GM23338 (cell line): ENCODE measurements around the gene CLSTN2. TPM values are rescaled to one million over a fixed set of nuclear protein-coding genes. Genes with fewer than 3 reads are reported as not detected.

Source experiments
- ATAC-seq: fragments of 200-7000 bp; cut with Tn5 transposase; 3 replicates; pipeline ENCODE4 v1.9.1; 2020
- DNase-seq: peaks from one replicate; pipeline ENCODE4 v3.0.0-alpha.2; 2015; ENCODE audit warnings: low spot score
- H2AFZ ChIP-seq: fragments of 200-600 bp; sonication (generic); 2 replicates; pipeline ENCODE4 v1.8.0; 2016; ENCODE audit warnings: antibody characterized with exemption, mild to moderate bottlenecking, moderate library complexity
- H3F3A ChIP-seq: fragments of 200-600 bp; sonication (generic); replicated peaks from 2 replicates; pipeline ENCODE4 v1.8.0; 2017; ENCODE audit warnings: antibody characterized with exemption, mixed run types, low read depth
- H3K27ac ChIP-seq: fragments of 200-600 bp; sonication (generic); 2 replicates; pipeline ENCODE4 v1.6.1; 2016; ENCODE audit warnings: low read depth
- H3K27me3 ChIP-seq: fragments of 200-600 bp; sonication (generic); 2 replicates; pipeline ENCODE4 v1.8.0; 2016; ENCODE audit warnings: mild to moderate bottlenecking, mixed run types, moderate library complexity; ENCODE audit not compliant: insufficient read depth
- H3K36me3 ChIP-seq: fragments of 200-600 bp; sonication (generic); 2 replicates; pipeline ENCODE4 v1.8.0; 2016; ENCODE audit warnings: mild to moderate bottlenecking; ENCODE audit not compliant: insufficient read depth
- H3K4me1 ChIP-seq: fragments of 200-600 bp; sonication (generic); 2 replicates; pipeline ENCODE4 v1.8.0; 2016; ENCODE audit warnings: mild to moderate bottlenecking, moderate library complexity; ENCODE audit not compliant: insufficient read depth
- H3K4me2 ChIP-seq: fragments of 200-600 bp; sonication (generic); 2 replicates; pipeline ENCODE4 v1.7.1; 2017; ENCODE audit warnings: mixed run types
- H3K4me3 ChIP-seq: fragments of 200-600 bp; sonication (generic); 2 replicates; pipeline ENCODE4 v1.6.1; 2016; ENCODE audit warnings: mixed run types
- H3K79me2 ChIP-seq: fragments of 200-600 bp; sonication (generic); replicated peaks from 2 replicates; pipeline ENCODE4 v1.8.0; 2017; ENCODE audit warnings: mild to moderate bottlenecking; ENCODE audit not compliant: insufficient read depth
- H3K9me2 ChIP-seq: fragments of 200-600 bp; sonication (generic); 2 replicates; pipeline ENCODE4 v1.8.0; 2017; ENCODE audit not compliant: insufficient read depth
- H4K20me1 ChIP-seq: fragments of 200-600 bp; sonication (generic); replicated peaks from 2 replicates; pipeline ENCODE4 v1.8.0; 2017; ENCODE audit warnings: mild to moderate bottlenecking; ENCODE audit not compliant: insufficient read depth
- H3K27ac Mint-ChIP-seq: 2 replicates; pipeline ENCODE4 v1.8.0; 2020; ENCODE audit warnings: inconsistent platforms, mild to moderate bottlenecking, moderate library complexity, mixed read lengths
- H3K27me3 Mint-ChIP-seq: 3 replicates; pipeline ENCODE4 v1.8.0; 2022; ENCODE audit warnings: low read depth, mild to moderate bottlenecking, moderate library complexity, mixed read lengths, inconsistent platforms; ENCODE audit not compliant: insufficient read depth, poor library complexity
- H3K36me3 Mint-ChIP-seq: 3 replicates; pipeline ENCODE4 v1.8.0; 2021; ENCODE audit warnings: low read depth, mild to moderate bottlenecking, inconsistent platforms, moderate library complexity, mixed read lengths
- H3K4me1 Mint-ChIP-seq: 3 replicates; pipeline ENCODE4 v1.8.0; 2020; ENCODE audit warnings: mild to moderate bottlenecking, inconsistent platforms, mixed read lengths
- H3K4me3 Mint-ChIP-seq: 3 replicates; pipeline ENCODE4 v1.8.0; 2021; ENCODE audit warnings: moderate library complexity, mild to moderate bottlenecking, inconsistent platforms, mixed read lengths
- H3K9me3 Mint-ChIP-seq: 3 replicates; pipeline ENCODE4 v1.8.0; 2020; ENCODE audit warnings: moderate library complexity, mild to moderate bottlenecking, inconsistent platforms, mixed read lengths
- CREB1 ChIP-seq: fragments of 250-450 bp; sonication (Bioruptor Pico); IDR thresholded peaks from 2 replicates; pipeline ENCODE4 v1.5.0; 2020; ENCODE audit warnings: low read depth, mild to moderate bottlenecking, moderate library complexity
- CTCF ChIP-seq, 2 experiments: fragments of 200-600 bp in 1 of 2; sonication (generic) in 1 of 2; conservative IDR thresholded peaks; 2 replicates each; pipeline versions ENCODE4 v1.5.1 to v1.6.1; 2016 to 2017; ENCODE audit warnings: antibody characterized with exemption in 2 of 2, low read depth in 2 of 2, mild to moderate bottlenecking in 2 of 2, moderate library complexity in 1 of 2
- ETS1 ChIP-seq: IDR thresholded peaks from 2 replicates; pipeline ENCODE4 v1.6.1; 2016; ENCODE audit warnings: antibody characterized with exemption
- NANOG ChIP-seq: IDR thresholded peaks from 2 replicates; pipeline ENCODE4 v1.6.1; 2016; ENCODE audit warnings: antibody characterized with exemption, borderline replicate concordance
- REST ChIP-seq: IDR thresholded peaks from one replicate; pipeline ENCODE4 v1.6.1; 2018; ENCODE audit warnings: antibody characterized with exemption; ENCODE audit not compliant: unreplicated experiment
- ZNF114 ChIP-seq: fragments of 250-450 bp; sonication (Bioruptor Pico); IDR thresholded peaks from 2 replicates; pipeline ENCODE4 v1.5.0; 2020; ENCODE audit warnings: mild to moderate bottlenecking, moderate library complexity
- polyA plus RNA-seq: library from polyadenylated mRNA; unstranded; fragments of >200 nt; fragmentation: Nextera tagmentation; extraction: Ambion mirVana; gene quantifications from 2 replicates; pipeline ENCODE4 v1.2.1, GENCODE V29; 2016
- total RNA-seq: library from RNA; depleted of rRNA; stranded (reverse); fragments of >200 nt; shearing (Covaris generic); gene quantifications from 2 replicates; pipeline ENCODE4 v1.2.3, GENCODE V29; 2014
- TF ChIP-seq, protein P1 (sequence below): fragments of 250-450 bp; sonication (Bioruptor Pico); IDR thresholded peaks from 2 replicates; pipeline ENCODE4 v1.5.0; 2020; ENCODE audit warnings: mild to moderate bottlenecking, moderate library complexity

Gene CLSTN2
- total and polyA plus RNA-seq, 2 experiments from 2014 or later = 0.11 to 0.83 TPM

DNA sequence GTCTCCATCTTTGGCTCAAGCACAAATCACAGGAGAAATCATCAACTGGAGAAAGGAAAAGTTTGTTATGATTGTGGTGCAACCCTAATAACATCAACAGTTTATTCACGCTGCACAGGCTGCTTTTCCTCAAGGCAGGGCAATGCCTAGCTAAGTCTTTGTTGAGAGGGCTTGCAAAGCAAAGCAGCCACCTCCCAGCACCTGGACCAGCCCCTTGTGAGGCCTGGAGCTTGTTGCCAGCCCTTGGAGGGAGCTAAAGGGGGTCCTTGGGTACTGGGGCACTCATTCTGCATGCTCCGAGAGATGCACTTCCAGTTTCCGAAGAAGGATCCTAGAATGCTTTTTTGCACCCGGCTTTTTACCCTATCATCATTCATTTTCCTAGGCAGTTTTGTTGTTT is 288.2 kb downstream of the CLSTN2 start:
- peaks cover 6% of the 10 kb centered on the region for H3K9me3 Mint-ChIP-seq
- no peaks in the 10 kb centered on the region for H3K79me2 ChIP-seq
- TF ChIP-seq ETS1 (no peak), ZNF114 (no peak), CREB1 (CRISPR knock-in tag) (no peak), CTCF (conservative IDR thresholded peaks at IDR 0.05; ENCODE audit: low read depth in 2 of 2) (no peak), REST (no peak), NANOG (no peak)
- no peak overlapping the region for H3K27ac Mint-ChIP-seq
- peaks cover 4% of the 10 kb centered on the region for H3K36me3 Mint-ChIP-seq
- no peaks in the 10 kb centered on the region for H3K27me3 ChIP-seq
- H3K4me1 Mint-ChIP-seq = peaks cover 6% of the 10 kb centered on the region; the same call in 1 of the 3 replicates
- H3K4me1 ChIP-seq = peaks cover 2% of the 10 kb centered on the region; the same call in 1 of the 2 replicates
- H3F3A ChIP-seq = no peaks in the 10 kb centered on the region
- H3K9me2 ChIP-seq = 0 out of 2 replicates have a peak, but pooled peaks cover 4% of the 10 kb centered on the region
- no peak for DNase-seq
- no peaks in the 10 kb centered on the region for H3K36me3 ChIP-seq
- no peaks in the 10 kb centered on the region for H4K20me1 ChIP-seq
- ATAC-seq = no peak
- H3K4me3 Mint-ChIP-seq = no peak overlapping the region
- no peak overlapping the region for H3K4me3 ChIP-seq
- H3K27ac ChIP-seq = no peak overlapping the region
- no peak overlapping the region for H3K4me2 ChIP-seq
- no peaks in the 10 kb centered on the region for H3K27me3 Mint-ChIP-seq
- H2AFZ ChIP-seq = no peak overlapping the region

DNA sequence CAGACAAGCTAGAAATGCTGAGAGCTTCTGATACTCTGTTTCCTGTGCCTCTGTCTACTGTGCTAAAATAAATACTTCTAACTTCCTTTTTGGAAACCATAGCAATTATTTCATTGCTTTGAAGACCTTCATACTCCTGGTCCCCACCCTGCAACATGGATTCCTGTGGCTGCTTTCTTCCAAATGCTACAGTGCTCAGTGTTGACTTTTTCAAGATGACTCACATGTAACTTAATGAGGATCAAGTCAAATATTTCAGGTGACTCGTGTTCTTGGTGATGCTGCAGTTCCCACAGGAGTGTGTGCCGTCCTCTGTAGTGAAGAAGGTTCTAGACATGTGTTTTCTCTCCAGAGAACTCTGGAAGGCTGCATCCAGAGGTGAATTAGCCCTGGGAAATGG is 288.6 kb downstream of the CLSTN2 start:
- Histone ChIP-seq H3K36me3 (no peaks in the 10 kb centered on the region), H4K20me1 (no peaks in the 10 kb centered on the region), H3K79me2 (no peaks in the 10 kb centered on the region), H3K4me3 (no peak overlapping the region), H2AFZ (no peak overlapping the region), H3K9me2 (0 out of 2 replicates have a peak, but pooled peaks cover 4% of the 10 kb centered on the region), H3K27me3 (no peaks in the 10 kb centered on the region), H3K4me1 (no peaks in the 10 kb centered on the region), H3K4me2 (no peak overlapping the region), H3F3A (no peaks in the 10 kb centered on the region), H3K27ac (no peak overlapping the region)
- ATAC-seq (no peak), DNase-seq (no peak)
- H3K4me1 Mint-ChIP-seq = peaks cover 2% of the 10 kb centered on the region; the same call in 1 of the 3 replicates
- H3K9me3 Mint-ChIP-seq = peaks cover 10% of the 10 kb centered on the region
- peaks cover 8% of the 10 kb centered on the region for H3K36me3 Mint-ChIP-seq
- H3K27ac Mint-ChIP-seq = no peak overlapping the region
- no peaks in the 10 kb centered on the region for H3K27me3 Mint-ChIP-seq
- H3K4me3 Mint-ChIP-seq = no peak overlapping the region
- no peak for TF ChIP-seq ZNF114
- no peak for TF ChIP-seq ETS1
- TF ChIP-seq, protein P1, sequence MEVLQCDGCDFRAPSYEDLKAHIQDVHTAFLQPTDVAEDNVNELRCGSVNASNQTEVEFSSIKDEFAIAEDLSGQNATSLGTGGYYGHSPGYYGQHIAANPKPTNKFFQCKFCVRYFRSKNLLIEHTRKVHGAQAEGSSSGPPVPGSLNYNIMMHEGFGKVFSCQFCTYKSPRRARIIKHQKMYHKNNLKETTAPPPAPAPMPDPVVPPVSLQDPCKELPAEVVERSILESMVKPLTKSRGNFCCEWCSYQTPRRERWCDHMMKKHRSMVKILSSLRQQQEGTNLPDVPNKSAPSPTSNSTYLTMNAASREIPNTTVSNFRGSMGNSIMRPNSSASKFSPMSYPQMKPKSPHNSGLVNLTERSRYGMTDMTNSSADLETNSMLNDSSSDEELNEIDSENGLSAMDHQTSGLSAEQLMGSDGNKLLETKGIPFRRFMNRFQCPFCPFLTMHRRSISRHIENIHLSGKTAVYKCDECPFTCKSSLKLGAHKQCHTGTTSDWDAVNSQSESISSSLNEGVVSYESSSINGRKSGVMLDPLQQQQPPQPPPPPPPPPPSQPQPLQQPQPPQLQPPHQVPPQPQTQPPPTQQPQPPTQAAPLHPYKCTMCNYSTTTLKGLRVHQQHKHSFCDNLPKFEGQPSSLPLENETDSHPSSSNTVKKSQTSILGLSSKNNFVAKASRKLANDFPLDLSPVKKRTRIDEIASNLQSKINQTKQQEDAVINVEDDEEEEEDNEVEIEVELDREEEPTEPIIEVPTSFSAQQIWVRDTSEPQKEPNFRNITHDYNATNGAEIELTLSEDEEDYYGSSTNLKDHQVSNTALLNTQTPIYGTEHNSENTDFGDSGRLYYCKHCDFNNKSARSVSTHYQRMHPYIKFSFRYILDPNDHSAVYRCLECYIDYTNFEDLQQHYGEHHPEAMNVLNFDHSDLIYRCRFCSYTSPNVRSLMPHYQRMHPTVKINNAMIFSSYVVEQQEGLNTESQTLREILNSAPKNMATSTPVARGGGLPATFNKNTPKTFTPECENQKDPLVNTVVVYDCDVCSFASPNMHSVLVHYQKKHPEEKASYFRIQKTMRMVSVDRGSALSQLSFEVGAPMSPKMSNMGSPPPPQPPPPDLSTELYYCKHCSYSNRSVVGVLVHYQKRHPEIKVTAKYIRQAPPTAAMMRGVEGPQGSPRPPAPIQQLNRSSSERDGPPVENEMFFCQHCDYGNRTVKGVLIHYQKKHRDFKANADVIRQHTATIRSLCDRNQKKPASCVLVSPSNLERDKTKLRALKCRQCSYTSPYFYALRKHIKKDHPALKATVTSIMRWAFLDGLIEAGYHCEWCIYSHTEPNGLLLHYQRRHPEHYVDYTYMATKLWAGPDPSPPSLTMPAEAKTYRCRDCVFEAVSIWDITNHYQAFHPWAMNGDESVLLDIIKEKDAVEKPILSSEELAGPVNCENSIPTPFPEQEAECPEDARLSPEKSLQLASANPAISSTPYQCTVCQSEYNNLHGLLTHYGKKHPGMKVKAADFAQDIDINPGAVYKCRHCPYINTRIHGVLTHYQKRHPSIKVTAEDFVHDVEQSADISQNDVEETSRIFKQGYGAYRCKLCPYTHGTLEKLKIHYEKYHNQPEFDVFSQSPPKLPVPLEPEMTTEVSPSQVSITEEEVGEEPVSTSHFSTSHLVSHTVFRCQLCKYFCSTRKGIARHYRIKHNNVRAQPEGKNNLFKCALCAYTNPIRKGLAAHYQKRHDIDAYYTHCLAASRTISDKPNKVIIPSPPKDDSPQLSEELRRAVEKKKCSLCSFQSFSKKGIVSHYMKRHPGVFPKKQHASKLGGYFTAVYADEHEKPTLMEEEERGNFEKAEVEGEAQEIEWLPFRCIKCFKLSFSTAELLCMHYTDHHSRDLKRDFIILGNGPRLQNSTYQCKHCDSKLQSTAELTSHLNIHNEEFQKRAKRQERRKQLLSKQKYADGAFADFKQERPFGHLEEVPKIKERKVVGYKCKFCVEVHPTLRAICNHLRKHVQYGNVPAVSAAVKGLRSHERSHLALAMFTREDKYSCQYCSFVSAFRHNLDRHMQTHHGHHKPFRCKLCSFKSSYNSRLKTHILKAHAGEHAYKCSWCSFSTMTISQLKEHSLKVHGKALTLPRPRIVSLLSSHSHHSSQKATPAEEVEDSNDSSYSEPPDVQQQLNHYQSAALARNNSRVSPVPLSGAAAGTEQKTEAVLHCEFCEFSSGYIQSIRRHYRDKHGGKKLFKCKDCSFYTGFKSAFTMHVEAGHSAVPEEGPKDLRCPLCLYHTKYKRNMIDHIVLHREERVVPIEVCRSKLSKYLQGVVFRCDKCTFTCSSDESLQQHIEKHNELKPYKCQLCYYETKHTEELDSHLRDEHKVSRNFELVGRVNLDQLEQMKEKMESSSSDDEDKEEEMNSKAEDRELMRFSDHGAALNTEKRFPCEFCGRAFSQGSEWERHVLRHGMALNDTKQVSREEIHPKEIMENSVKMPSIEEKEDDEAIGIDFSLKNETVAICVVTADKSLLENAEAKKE (CRISPR knock-in tag) = no peak
